Activated CD8-positive, alpha-beta memory T cell treated with anti-CD3 and anti-CD28 coated beads, Interleukin-2, amount 50 U/mL, for 24 hours (primary cell): Measurements from ENCODE around the gene HOXB7.

Experiments used
- DNase-seq: peaks from one replicate; pipeline ENCODE4 v3.0.0-alpha.2; 2020; ENCODE audit errors: extremely low read depth

The HOXB7 gene

GRCh38 chr17:48594538-48595277 is 16.1 kb downstream of the HOXB7 start:
- DNase-seq = no peak

DNA sequence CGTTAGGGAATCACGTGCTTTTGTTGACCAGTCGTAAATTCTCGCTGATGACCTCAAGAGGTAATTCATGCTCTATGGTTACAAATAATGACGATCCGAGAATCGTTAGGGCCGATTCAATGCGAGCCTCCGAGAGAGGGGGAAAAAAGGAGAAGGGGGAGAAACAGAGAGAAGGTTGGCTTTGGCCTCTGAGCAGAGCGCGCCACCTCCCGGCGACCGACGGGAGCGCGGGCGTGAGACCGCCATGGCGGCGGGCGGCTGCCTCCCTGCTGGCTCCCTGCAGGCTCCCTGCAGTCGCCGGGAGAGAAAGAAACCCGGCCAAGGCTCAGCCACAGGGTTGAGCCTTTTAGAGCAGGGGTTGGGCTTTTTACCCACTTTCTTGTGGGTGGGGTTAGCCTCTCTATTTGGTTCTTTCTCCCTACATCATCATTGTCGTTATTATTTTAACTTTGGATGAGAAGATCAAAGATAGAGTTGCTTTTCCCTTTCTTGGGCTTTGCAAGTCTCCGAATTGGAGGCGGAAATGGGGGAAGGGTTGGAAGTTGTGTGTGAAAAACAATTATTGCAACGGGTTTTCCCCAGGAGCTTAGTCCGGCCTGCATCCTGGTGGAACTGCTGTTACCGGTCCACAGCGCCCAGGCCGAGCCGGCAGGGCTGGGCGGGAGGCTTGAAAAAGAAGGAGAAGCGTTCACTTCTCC is 16.8 kb downstream of the HOXB7 start:
- DNase-seq = peak; percentile 35

DNA sequence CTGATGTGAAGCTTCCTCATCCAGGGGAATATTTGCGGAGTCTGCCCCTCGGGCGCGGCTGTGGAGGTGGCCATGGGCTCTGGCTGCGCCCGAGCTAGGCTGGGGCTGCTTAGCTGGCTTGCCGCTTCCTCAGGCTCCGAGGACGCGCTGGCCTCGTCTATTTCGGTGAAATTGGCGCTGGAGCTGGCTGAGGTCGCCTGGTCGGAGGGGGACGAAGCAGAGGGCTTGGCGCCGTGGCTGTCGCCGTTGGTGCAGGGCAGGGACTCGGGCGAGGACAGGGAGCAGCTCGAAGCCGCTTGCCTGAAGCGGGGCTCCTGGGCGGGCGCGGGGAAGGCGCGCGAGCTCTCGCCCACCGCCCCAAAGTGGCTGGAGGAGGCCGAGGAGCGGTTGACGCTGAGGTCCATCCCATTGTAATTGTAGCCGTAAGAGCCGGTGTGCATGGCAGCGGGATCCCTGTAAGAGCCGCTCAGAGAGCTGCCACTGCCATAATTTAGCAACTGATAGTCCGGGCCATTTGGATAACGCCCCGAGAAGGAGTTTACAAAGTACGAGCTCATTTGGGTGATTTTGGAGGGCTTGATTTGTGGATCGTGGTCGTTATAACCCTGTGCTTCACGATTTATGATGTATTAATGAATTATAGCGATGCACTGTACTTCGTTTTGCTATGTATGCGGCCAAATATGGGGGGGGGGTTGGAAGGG is 17.5 kb downstream of the HOXB7 start, which contains the start of gene HOXB5:
Gene HOXB5 (minus strand): TSS at position 654 of the 704 bp plus-strand sequence. CDS start 97 bp downstream, at position 557.
- no peak for DNase-seq

GRCh38 chr17:48592577-48592976 is 18.2 kb downstream of the HOXB7 start:
- DNase-seq = no peak

DNA sequence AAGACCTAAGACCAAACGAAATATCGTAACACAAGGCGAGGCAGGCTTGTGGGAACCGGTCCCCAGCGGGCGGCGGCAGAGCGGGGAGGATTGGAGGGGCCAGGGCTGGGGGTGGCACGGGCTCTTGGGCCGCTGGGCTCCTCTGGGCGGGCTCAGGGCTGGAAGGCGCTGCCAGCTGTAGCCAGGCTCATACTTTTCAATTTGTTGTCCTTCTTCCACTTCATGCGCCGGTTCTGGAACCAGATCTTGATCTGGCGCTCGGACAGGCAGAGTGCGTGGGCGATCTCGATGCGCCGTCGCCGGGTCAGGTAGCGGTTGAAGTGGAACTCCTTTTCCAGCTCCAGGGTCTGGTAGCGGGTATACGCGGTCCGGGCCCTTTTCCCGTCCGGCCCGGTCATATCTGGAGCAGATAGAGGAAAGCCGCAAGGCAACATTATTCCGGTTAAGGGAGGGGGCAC is 18.7 kb downstream of the HOXB7 start:
- no peak for DNase-seq

GRCh38 chr17:48591255-48592056 is 19.4 kb downstream of the HOXB7 start:
- no peak for DNase-seq

- DNase-seq = no peak
These were observed 20.1 kb downstream of the HOXB7 start for GRCh38 chr17:48590607-48591161.

GRCh38 chr17:48589831-48590606 is 20.8 kb downstream of the HOXB7 start, which contains the start of gene HOXB3:
HOXB3 (minus strand) TSS chr17:48590241; CDS start chr17:48552474, 37,767 bp downstream.
- no peak for DNase-seq

- DNase-seq = no peak
These were observed 21.6 kb downstream of the HOXB7 start for GRCh38 chr17:48589060-48589830.

- no peak for DNase-seq
These were observed 22.3 kb downstream of the HOXB7 start for GRCh38 chr17:48588528-48588927.

DNA sequence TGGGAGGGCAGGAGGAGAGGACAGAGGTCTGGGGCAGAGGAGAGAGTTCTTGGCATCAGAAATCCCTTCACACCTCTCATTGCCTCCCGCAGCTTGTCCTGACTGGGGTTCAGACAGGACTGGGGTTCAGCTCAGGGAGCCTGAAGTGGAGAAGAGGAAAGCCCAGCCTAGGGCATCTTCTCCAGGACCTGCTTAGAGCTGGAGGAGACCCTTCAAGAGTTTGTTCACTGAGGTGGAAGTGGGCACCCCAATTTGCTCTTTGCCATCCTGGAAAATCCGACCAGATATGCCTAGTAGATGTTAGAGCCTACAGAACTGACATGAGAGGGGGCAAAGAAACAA is 22.8 kb downstream of the HOXB7 start:
- DNase-seq = no peak

- DNase-seq = no peak
These were observed 23.3 kb downstream of the HOXB7 start for GRCh38 chr17:48587276-48588073.

GRCh38 chr17:48586355-48587258 is 24.2 kb downstream of the HOXB7 start:
- DNase-seq = no peak

GRCh38 chr17:48584223-48584741 is 26.5 kb downstream of the HOXB7 start:
- no peak for DNase-seq

GRCh38 chr17:48583708-48584222 is 27.1 kb downstream of the HOXB7 start:
- DNase-seq = no peak

- DNase-seq = no peak
These were observed 28.1 kb downstream of the HOXB7 start for GRCh38 chr17:48582750-48583069.

DNA sequence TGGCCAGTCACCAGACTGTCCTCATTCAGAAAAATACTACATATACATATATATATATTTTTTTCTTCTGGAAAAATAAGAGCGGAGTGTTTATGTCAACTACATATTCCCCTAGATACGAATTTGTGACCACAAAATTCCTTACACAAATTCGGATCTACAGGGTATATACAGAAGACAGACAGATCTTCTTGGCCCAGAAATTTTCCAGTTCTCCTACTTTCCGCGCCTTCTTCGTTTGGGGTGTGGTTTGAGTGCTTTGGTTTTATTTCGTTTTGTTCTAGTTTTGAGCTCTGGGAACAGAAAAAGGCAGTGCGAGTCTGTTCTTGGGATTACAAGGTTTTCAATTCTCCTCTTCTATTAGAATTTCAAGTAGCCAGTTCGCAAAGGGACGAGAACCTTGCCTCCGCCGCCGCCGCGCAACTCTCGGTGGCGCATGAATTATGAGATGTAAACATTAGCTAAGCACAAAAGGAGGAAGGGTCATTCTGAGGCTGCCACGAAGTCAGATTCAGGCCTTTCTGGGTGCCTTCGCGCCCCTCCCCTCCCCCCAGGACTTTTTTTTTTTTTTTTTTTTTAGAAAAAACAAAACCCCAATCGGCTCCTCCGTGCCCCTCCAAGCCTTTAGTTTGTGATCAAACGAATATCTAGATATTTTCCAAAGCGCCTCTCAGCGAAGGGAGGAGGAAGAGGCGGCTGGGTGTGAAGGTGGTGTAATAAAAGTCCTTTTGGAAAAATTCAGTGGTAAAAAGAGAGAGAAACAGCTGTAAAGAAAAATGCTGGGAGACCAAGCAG is 30.9 kb downstream of the HOXB7 start:
- DNase-seq = no peak
